NCI-H69 (cell line): ENCODE results near the gene PDLIM5.

ENCODE experiments used
- DNase-seq: peaks from one replicate; lab custom pipeline; 2025; lab: John Stamatoyannopoulos, UW

PDLIM5 gene

DNA sequence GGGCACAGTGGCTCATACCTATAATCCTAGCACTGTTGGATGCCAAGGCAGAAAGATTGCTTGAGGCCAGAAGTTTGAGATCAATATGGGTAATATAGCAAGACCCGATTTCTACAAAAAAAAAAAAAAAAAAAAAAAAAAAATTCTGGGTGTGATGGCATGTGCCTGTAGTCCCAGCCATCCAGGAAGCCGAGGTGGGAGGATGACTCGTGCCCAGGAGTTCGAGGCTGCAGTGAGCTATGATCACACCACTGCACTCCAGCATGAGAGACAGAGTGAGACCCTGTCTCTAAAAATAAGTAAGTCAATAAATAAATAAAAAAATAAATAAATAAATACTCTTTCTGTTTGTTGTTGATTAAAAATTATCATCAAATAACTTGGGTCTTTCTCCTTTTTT, 243.6 kb downstream of the PDLIM5 start:
- no peak for DNase-seq

DNA sequence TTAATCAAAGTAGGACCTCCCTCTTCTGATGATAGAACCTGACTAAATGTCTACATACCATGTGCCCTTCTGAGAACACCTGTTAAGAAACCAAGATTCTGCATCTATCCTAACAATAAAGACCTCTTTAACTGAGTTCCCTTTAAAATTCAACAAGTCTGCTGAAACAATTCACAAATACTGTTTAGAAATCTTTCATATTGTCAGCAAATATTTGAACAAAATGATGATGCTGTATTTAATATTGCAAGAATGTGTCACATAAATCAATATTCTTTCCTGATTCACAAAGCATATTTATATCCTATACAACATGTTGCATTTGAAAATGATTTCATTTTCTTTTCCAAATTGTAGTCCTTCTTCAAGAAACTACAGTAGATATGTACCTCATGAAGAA, 246.4 kb downstream of the PDLIM5 start:
- no peak for DNase-seq

DNA sequence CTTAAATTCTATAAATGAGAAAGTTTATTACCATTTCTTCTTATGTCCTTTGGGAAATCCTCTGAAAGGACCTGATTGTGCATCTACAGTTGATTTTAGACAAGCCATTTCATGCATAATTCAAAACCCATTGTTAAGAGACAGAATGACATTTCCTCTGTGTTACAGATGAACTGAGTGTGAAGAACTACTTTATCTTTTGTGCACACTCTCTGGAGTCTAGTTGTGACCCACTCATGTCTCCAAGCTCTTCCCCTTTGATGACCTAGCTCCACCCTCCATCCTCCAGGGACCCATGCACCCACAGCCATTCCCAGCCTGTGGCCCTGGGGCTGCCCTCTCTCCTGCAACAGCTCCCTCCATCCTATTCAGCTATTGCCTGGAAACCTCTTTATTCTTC, 248.6 kb downstream of the PDLIM5 start:
- no peak for DNase-seq

DNA sequence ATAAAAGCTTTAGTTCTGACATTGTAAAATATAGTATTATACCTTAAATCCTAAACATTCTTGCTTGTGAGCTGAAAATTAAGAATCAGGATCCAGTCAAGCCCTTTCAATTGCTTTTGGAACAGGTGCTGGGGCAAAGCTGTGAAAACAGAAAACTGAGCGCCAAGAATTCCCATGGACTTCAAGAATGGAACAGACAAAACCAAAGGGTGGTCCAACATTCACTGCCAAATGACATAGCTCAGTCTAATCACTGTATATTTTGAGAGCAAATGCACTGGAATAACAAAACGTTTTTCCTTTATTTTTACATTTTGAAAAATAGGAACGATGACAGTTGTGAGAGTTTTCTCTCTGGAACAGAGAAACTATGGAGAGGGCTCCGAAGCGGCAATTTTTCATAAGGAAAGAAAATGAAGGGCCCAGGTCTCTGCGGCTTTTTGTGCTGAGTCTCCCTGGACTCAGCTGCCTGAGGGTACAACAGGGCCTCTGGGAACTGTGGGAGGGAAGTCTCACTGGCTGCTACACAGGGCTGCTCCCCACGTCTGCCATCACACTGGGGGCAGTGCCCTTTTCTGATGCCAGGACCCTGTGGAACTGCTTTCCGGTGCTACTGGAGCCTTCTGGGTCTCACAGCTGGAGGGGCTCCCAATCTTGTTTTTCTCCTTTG, 250.0 kb downstream of the PDLIM5 start:
- DNase-seq: no peak

DNA sequence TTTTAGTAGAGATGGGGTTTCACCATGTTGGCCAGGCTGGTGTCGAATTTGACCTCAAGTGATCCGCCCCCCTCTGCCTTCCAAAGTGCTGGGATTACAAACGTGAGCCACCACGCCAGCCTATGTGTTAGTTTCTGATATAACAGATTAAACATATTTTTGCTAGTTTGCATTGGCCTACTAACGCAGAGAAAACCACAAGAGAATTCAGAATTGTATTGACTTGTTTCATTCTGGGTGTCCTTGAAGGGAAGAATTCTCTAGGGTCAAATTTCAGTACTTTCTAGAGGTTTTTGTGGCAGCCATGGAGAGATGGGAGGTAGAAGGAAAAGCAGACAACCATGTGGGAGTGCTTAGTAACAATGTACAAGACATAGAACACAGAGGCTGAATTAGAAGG, 259.9 kb downstream of the PDLIM5 start:
- DNase-seq: no peak

DNA sequence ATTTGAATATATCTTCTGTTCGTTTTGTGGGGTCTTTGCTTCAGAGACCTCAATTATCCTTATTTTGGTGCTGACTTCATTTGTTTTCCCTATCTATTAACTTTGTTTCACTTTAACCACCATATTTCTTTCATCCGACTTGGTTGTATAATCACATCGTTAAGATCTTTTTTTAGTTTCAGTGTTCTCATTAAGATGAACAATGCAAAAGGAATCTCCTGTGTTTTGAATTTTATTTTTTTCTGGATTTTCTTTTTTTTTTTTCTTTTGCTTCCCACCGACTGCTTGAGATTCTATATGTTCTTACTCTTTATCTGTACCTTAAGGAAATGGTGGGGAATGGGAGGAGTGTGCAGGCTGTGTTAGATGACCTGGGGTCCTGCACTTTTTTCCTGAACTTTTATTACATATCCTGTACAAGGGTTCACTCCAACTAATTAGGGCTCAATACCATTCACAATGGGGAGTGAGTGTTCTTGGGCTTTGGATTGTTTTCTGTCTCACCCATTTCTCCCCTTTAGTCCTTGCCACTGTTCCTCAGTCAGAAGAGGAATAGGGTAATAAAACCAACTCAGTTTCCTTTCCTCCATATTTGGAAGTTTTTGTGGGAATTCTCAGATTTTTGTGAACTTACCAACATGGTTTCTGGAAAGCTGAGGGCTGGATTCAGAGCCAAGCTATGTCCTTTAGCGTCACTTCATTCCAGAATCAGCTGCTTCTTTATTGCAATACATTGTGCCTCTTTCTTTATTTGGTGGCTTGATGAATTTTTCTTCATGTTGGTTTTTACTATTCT, 262.8 kb downstream of the PDLIM5 start:
- no peak for DNase-seq

DNA sequence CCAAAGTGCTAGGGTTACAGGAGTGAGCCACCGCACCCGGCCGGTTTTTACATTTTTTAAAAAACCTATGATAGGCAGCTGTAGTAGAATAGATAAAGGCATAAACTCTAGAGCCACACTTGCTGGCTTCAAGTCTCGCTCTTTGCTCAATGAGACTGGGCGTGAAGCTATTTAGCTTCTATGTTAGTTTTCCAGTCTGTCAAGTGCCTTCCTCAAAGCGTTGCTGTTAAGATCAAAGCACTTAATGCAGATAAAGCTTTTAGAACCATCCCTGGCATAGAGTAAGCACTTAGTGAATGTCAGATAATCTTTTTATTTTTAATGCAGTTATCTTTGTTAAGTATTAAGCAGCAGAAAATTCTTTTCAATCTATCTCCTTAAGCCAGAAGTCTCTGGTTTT, 264.0 kb downstream of the PDLIM5 start:
- no peak for DNase-seq
